SK-N-SH (cell line): ENCODE data around the gene KCNG1. TPM values are rescaled to one million over a fixed set of nuclear protein-coding genes. Genes with fewer than 3 reads are reported as not detected.

ENCODE experiments used
- CTCF ChIA-PET: fragments of 300-600, 350-600 bp; formaldehyde crosslinking; extraction: SDS; loops from one replicate; lab custom pipeline; 2021; lab: Yijun Ruan, JAX
- POLR2A ChIA-PET: fragments of 350-600 bp; sonication (Branson Sonifier 250); formaldehyde crosslinking; extraction: SDS; loops from one replicate; lab custom pipeline; 2020; ENCODE audit warnings: antibody characterized with exemption, inconsistent platforms; lab: Yijun Ruan, JAX
- DNase-seq: peaks from one replicate; pipeline ENCODE4 v3.0.0; 2012
- H2AFZ ChIP-seq: fragments of 200-600 bp; sonication (generic); 2 replicates; pipeline ENCODE4 v1.8.1; 2016; ENCODE audit warnings: antibody characterized with exemption, mild to moderate bottlenecking, low read depth
- H3F3A ChIP-seq: fragments of 200-600 bp; sonication (generic); replicated peaks from 2 replicates; pipeline ENCODE3; 2016; ENCODE audit warnings: antibody characterized with exemption, mild to moderate bottlenecking; ENCODE audit not compliant: insufficient read depth
- H3K27ac ChIP-seq, 2 experiments: fragments of 200-500 bp in 1 of 2; fragments of 200-600 bp in 1 of 2; sonication (Bioruptor generic) in 1 of 2; sonication (generic), shearing (Covaris generic) in 1 of 2; 2 replicates each; pipeline versions ENCODE4 v1.5.1 to v1.6.1; 2014 to 2016; ENCODE audit warnings: low read depth in 2 of 2, inconsistent platforms in 1 of 2, low read length in 1 of 2, mild to moderate bottlenecking in 1 of 2, mixed read lengths in 1 of 2
- H3K27me3 ChIP-seq: fragments of 200-600 bp; sonication (generic), shearing (Covaris generic); 2 replicates; pipeline ENCODE4 v1.6.1; 2016; ENCODE audit warnings: mixed run types; ENCODE audit not compliant: insufficient read depth
- H3K36me3 ChIP-seq, 2 experiments: fragments of 200-500 bp in 1 of 2; fragments of 200-600 bp in 1 of 2; sonication (Bioruptor generic) in 1 of 2; sonication (generic) in 1 of 2; replicated peaks in 1 of 2; 2 replicates each; pipeline versions ENCODE3 to v1.5.1; 2014 to 2016; ENCODE audit warnings: low read length in 1 of 2, mild to moderate bottlenecking in 1 of 2; ENCODE audit not compliant: insufficient read depth in 2 of 2, control insufficient read depth in 1 of 2
- H3K4me1 ChIP-seq, 2 experiments: fragments of 200-500 bp in 1 of 2; fragments of 200-600 bp in 1 of 2; sonication (Bioruptor generic) in 1 of 2; sonication (generic), shearing (Covaris generic) in 1 of 2; 2 replicates each; pipeline versions ENCODE4 v1.5.1 to v1.6.1; 2014 to 2016; ENCODE audit warnings: low read depth in 1 of 2, low read length in 1 of 2, mixed run types in 1 of 2; ENCODE audit not compliant: insufficient read depth in 2 of 2, control insufficient read depth in 1 of 2
- H3K4me2 ChIP-seq: fragments of 200-600 bp; sonication (generic), shearing (Covaris generic); 2 replicates; pipeline ENCODE4 v1.6.1; 2017; ENCODE audit warnings: mixed run types
- H3K4me3 ChIP-seq, 2 experiments: fragments of 200-500 bp in 1 of 2; fragments of 200-600 bp in 1 of 2; sonication (Bioruptor generic) in 1 of 2; sonication (generic), shearing (Covaris generic) in 1 of 2; 2 replicates each; pipeline versions ENCODE4 v1.5.1 to v1.8.1; 2014 to 2016; ENCODE audit warnings: low read depth in 2 of 2, inconsistent platforms in 1 of 2, low read length in 1 of 2, mild to moderate bottlenecking in 1 of 2, mixed read lengths in 1 of 2, moderate library complexity in 1 of 2
- H3K79me2 ChIP-seq: fragments of 200-600 bp; sonication (generic); 2 replicates; pipeline ENCODE4 v1.8.1; 2017; ENCODE audit warnings: mild to moderate bottlenecking; ENCODE audit not compliant: insufficient read depth
- H3K9ac ChIP-seq: fragments of 200-600 bp; sonication (generic); 2 replicates; pipeline ENCODE4 v1.6.1; 2017; ENCODE audit warnings: mixed run types
- H3K9me2 ChIP-seq: fragments of 200-600 bp; sonication (generic); 2 replicates; pipeline ENCODE4 v1.6.1; 2017; ENCODE audit warnings: mixed run types
- H3K9me3 ChIP-seq: fragments of 200-600 bp; sonication (generic); 2 replicates; pipeline ENCODE4 v1.6.1; 2017; ENCODE audit warnings: mixed run types, mild to moderate bottlenecking, moderate library complexity
- H4K20me1 ChIP-seq: fragments of 200-600 bp; sonication (generic); 2 replicates; pipeline ENCODE4 v1.6.1; 2017; ENCODE audit warnings: mild to moderate bottlenecking, mixed run types; ENCODE audit not compliant: insufficient read depth
- CHD2 ChIP-seq: fragments of 150-350 bp; IDR thresholded peaks from 2 replicates; pipeline ENCODE4 v1.6.1; 2018; ENCODE audit warnings: low read length; ENCODE audit not compliant: partially characterized antibody
- ELF1 ChIP-seq: IDR thresholded peaks from 2 replicates; pipeline ENCODE4 v1.4.0; 2012
- EZH2phosphoT487 ChIP-seq: fragments of 200-600 bp; sonication (generic); IDR thresholded peaks from 2 replicates; pipeline ENCODE4 v1.6.1; 2017; ENCODE audit warnings: low read depth, mixed run types, mild to moderate bottlenecking, antibody characterized with exemption, moderate library complexity, borderline replicate concordance
- FOSL2 ChIP-seq: IDR thresholded peaks from 2 replicates; pipeline ENCODE4 v1.4.0; 2012; ENCODE audit warnings: low read depth, mild to moderate bottlenecking, moderate library complexity, borderline replicate concordance
- FOXJ3 ChIP-seq: sonication (generic); formaldehyde crosslinking; IDR thresholded peaks from 2 replicates; pipeline ENCODE4 v1.5.1; 2020; ENCODE audit warnings: mild to moderate bottlenecking, missing genetic modification reagents
- GATA2 ChIP-seq: sonication (generic); formaldehyde crosslinking; IDR thresholded peaks from 2 replicates; pipeline ENCODE4 v1.5.0; 2020; ENCODE audit warnings: mild to moderate bottlenecking, missing genetic modification reagents
- JUND ChIP-seq: IDR thresholded peaks from 2 replicates; pipeline ENCODE4 v1.4.0; 2012
- MEF2A ChIP-seq: IDR thresholded peaks from 2 replicates; pipeline ENCODE4 v1.4.0; 2012; ENCODE audit warnings: low read depth, borderline replicate concordance
- NFIC ChIP-seq: IDR thresholded peaks from 2 replicates; pipeline ENCODE4 v1.4.0; 2012; ENCODE audit warnings: borderline replicate concordance
- NRF1 ChIP-seq: IDR thresholded peaks from 2 replicates; pipeline ENCODE4 v1.6.1; 2012; ENCODE audit warnings: low read depth, mild to moderate bottlenecking, low read length
- POLR2AphosphoS5 ChIP-seq: IDR thresholded peaks from 2 replicates; pipeline ENCODE4 v1.6.1; 2012; ENCODE audit warnings: low read depth, low read length
- RCOR1 ChIP-seq: fragments of 150-350 bp; IDR thresholded peaks from 2 replicates; pipeline ENCODE4 v1.6.1; 2017; ENCODE audit warnings: antibody characterized with exemption, low read length
- RXRA ChIP-seq: IDR thresholded peaks from 2 replicates; pipeline ENCODE4 v1.4.0; 2012; ENCODE audit warnings: low read depth, mild to moderate bottlenecking, borderline replicate concordance
- SIN3A ChIP-seq: IDR thresholded peaks from 2 replicates; pipeline ENCODE4 v1.6.1; 2012; ENCODE audit warnings: low read depth, mild to moderate bottlenecking, low read length, moderate library complexity, borderline replicate concordance
- SMC3 ChIP-seq: IDR thresholded peaks from 2 replicates; pipeline ENCODE4 v1.6.1; 2012; ENCODE audit warnings: low read depth, low read length, improper control_type of control experiment
- TCF12 ChIP-seq: IDR thresholded peaks from 2 replicates; pipeline ENCODE4 v1.4.0; 2012
- YY1 ChIP-seq: IDR thresholded peaks from 2 replicates; pipeline ENCODE4 v1.4.0; 2012; ENCODE audit warnings: low read depth, mild to moderate bottlenecking
- WGBS: methylation state at CpG from one replicate; pipeline ENCODE4 v1.1.6; 2017; ENCODE audit warnings: low lambda C conversion rate; 5-methylcytosine and 5-hydroxymethylcytosine counted together
- polyA plus RNA-seq, 3 experiments: library from polyadenylated mRNA; depleted of rRNA; stranded (reverse); fragments of >200 nt; gene quantifications; 2 replicates each; pipeline ENCODE4 v1.2.3, GENCODE V29; 2012
- TF ChIP-seq, protein P1 (sequence below): fragments of 150-350 bp; IDR thresholded peaks from 2 replicates; pipeline ENCODE4 v1.6.1; 2017; ENCODE audit warnings: antibody characterized with exemption, low read length, low read depth, borderline replicate concordance
- TF ChIP-seq, protein P2 (sequence below): IDR thresholded peaks from 2 replicates; pipeline ENCODE4 v1.4.0; 2012; ENCODE audit warnings: low read depth
- TF ChIP-seq, protein P3 (sequence below): IDR thresholded peaks from 2 replicates; pipeline ENCODE4 v1.4.0; 2012; ENCODE audit warnings: low read depth, borderline replicate concordance
- TF ChIP-seq, protein P4 (sequence below): IDR thresholded peaks from 2 replicates; pipeline ENCODE4 v1.4.0; 2012; ENCODE audit warnings: low read depth, borderline replicate concordance

The KCNG1 gene
- polyA plus RNA-seq, 1 of the 3 experiments (the other 2 are of a cell fraction), result 13.8 TPM

DNA sequence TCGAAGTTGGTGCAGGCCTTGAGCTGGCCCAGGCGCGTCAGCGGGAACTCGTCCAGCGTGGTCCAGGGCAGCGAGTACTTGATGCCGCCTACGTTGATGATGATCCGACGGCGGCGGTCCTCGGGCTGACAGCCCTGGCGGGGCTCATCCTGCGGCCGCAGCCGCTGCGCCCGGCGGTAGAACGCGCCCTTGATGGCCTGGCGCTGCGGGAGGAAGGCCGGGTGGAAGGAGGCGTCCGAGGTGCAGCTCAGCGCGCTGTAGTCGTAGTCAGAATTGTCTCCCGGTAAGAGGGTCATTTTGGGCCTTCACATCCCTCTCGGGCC lies 12.9 kb downstream of the KCNG1 start:
- H3K27me3 ChIP-seq, result no peaks in the 10 kb centered on the region
- no peaks in the 10 kb centered on the region; the same call in 1 of the 2 replicates for H3K79me2 ChIP-seq
- no peak overlapping the region for H3K9ac ChIP-seq
- H3K4me2 ChIP-seq, result no peak overlapping the region
- peaks cover 0 to 10% of the 10 kb centered on the region in 2 experiments; a peak in 1 of 4 replicates for H3K4me1 ChIP-seq
- H4K20me1 ChIP-seq, result no peaks in the 10 kb centered on the region
- no peak for DNase-seq
- no peaks in the 10 kb centered on the region for H3K9me3 ChIP-seq
- WGBS, result 96% methylated on average over 25 of the region's 33 CpGs
- POLR2A ChIA-PET, result no interaction called here
- H3K27ac ChIP-seq, result no peak overlapping the region
- CTCF ChIA-PET, result interaction anchor here (1.4 to 9.3 kb wide), 2 partner anchors 18 to 308 kb away, joined by 3 to 118 read pairs; no protein-coding TSS in a partner anchor
- no peaks in the 10 kb centered on the region for H3K36me3 ChIP-seq
- no peak overlapping the region for H2AFZ ChIP-seq
- no peak for TF ChIP-seq EZH2phosphoT487
- no peak for TF ChIP-seq FOXJ3 (CRISPR knock-in tag)
- TF ChIP-seq, protein P1, sequence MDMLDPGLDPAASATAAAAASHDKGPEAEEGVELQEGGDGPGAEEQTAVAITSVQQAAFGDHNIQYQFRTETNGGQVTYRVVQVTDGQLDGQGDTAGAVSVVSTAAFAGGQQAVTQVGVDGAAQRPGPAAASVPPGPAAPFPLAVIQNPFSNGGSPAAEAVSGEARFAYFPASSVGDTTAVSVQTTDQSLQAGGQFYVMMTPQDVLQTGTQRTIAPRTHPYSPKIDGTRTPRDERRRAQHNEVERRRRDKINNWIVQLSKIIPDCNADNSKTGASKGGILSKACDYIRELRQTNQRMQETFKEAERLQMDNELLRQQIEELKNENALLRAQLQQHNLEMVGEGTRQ, result no peak
- TF ChIP-seq RXRA, result no peak
- TF ChIP-seq SMC3, result no peak
- TF ChIP-seq, protein P2, sequence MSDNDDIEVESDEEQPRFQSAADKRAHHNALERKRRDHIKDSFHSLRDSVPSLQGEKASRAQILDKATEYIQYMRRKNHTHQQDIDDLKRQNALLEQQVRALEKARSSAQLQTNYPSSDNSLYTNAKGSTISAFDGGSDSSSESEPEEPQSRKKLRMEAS, result no peak
- TF ChIP-seq NRF1, result no peak
- TF ChIP-seq, protein P3, sequence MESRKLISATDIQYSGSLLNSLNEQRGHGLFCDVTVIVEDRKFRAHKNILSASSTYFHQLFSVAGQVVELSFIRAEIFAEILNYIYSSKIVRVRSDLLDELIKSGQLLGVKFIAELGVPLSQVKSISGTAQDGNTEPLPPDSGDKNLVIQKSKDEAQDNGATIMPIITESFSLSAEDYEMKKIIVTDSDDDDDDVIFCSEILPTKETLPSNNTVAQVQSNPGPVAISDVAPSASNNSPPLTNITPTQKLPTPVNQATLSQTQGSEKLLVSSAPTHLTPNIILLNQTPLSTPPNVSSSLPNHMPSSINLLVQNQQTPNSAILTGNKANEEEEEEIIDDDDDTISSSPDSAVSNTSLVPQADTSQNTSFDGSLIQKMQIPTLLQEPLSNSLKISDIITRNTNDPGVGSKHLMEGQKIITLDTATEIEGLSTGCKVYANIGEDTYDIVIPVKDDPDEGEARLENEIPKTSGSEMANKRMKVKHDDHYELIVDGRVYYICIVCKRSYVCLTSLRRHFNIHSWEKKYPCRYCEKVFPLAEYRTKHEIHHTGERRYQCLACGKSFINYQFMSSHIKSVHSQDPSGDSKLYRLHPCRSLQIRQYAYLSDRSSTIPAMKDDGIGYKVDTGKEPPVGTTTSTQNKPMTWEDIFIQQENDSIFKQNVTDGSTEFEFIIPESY, result no peak
- no peaks in the 10 kb centered on the region for H3K9me2 ChIP-seq
- no peak overlapping the region for H3K4me3 ChIP-seq
- no peaks in the 10 kb centered on the region for H3F3A ChIP-seq

DNA sequence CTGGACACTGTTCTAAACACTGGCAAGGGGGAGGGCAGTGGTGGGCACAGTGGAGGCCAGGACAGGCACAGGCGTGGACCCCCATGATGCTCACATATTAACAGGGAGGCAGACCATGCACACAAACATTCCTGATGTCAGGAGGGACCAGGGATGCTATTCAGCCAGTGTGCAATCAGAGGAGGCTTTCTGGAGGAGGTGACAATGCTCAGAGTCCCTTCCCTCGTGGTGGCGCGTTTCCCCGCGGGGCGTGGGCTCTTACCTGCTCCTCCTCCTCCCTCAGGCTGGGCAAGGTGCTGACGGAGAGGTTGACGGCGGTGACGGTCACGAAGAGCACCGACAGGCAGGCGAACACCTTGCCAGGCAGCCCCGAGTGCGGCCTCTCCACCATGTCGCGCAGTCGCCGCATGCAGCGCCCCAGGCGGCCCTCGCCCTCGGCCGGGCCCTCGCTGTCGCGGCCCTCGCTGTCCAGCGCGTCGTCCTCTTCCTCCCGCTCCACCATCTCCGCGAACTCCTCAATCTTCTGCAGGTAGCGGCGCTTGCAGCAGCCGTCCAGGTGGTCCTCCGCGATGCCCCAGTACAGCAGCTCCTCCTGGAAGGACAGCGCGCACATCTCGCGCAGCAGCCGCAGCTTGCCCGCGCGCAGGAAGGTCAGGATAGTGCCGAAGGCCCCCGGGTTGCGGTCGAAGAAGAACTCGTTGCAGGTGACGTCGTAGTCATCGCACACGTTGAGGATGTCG lies 13.4 kb downstream of the KCNG1 start:
- 96% methylated on average over 56 of the region's 58 CpGs for WGBS
- ChIA-PET POLR2A (no interaction called here), CTCF (interaction anchor here (1.0 to 9.3 kb wide), 3 partner anchors 17 to 308 kb away, joined by 3 to 118 read pairs (median 3); no protein-coding TSS in a partner anchor)

More for the DNA sequence above, 13.4 kb downstream of the KCNG1 start:
- H3F3A ChIP-seq, result no peaks in the 10 kb centered on the region
- TF ChIP-seq TCF12 (no peak), POLR2AphosphoS5 (no peak), RCOR1 (no peak), FOSL2 (no peak), NRF1 (no peak), JUND (no peak), MEF2A (no peak), GATA2 (CRISPR knock-in tag) (no peak), ELF1 (no peak), EZH2phosphoT487 (no peak), SIN3A (no peak), YY1 (no peak), SMC3 (no peak), CHD2 (no peak), NFIC (no peak)
- TF ChIP-seq, protein P4, sequence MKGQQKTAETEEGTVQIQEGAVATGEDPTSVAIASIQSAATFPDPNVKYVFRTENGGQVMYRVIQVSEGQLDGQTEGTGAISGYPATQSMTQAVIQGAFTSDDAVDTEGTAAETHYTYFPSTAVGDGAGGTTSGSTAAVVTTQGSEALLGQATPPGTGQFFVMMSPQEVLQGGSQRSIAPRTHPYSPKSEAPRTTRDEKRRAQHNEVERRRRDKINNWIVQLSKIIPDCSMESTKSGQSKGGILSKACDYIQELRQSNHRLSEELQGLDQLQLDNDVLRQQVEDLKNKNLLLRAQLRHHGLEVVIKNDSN, result no peak
- no peaks in the 10 kb centered on the region for H3K9me2 ChIP-seq
- H3K9me3 ChIP-seq, result no peaks in the 10 kb centered on the region
- H2AFZ ChIP-seq, result no peak overlapping the region
- H3K4me1 ChIP-seq, result peaks cover 0 to 4% of the 10 kb centered on the region in 2 experiments; a peak in 1 of 4 replicates
- H3K4me2 ChIP-seq, result no peak overlapping the region
- no peak overlapping the region for H3K27ac ChIP-seq
- H4K20me1 ChIP-seq, result no peaks in the 10 kb centered on the region
- no peaks in the 10 kb centered on the region for H3K27me3 ChIP-seq
- H3K9ac ChIP-seq, result no peak overlapping the region
- H3K4me3 ChIP-seq, result no peak overlapping the region
- H3K36me3 ChIP-seq, result no peaks in the 10 kb centered on the region
- no peaks in the 10 kb centered on the region; the same call in 1 of the 2 replicates for H3K79me2 ChIP-seq
- DNase-seq, result no peak
